HG02642 (cell line): Measurements from ENCODE around the gene GAK.

Experiments
- ATAC-seq: cut with Tn5 transposase; IDR thresholded peaks from one replicate; pipeline ENCODE4 v1.9.1; 2021; ENCODE audit warnings: mild to moderate bottlenecking; ENCODE audit not compliant: unreplicated experiment, poor library complexity

GAK gene

DNA sequence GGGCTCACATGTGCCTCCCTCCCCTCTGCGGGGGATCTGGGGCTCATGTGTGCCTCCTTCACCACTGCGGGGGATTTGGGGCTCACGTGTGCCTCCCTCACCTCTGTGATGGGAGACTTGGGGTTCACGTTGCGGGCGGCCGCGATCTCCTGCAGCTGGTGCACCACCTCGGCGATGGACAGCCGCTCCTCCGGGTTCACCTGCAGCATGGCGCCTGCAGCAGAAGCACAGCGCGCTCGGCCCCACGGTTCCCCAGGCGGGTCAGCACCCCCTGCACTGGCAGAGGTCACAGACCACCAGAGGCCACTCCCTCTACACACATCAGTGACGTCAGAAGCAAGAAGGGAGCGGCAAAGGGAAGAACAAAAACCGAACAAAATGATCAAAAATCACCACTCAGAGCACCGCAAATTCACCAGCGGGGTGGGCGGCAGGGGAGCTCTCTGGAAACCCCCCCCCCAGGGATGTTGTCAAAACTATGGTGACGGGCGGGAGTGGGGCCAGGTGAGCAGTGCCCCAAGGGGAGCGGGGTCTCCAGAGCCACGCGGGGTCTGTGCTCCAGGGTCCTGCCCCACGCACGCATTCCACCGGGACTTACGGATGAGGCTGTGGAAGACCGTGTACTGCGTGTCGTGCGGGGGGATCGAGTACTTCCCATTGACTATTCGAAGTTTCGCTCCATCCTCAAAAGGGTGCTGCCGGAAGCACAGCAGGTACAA, 38.7 kb downstream of the GAK start:
- ATAC-seq, result no peak

GRCh38 chr4:892780-893179, 39.3 kb downstream of the GAK start:
- no peak for ATAC-seq

DNA sequence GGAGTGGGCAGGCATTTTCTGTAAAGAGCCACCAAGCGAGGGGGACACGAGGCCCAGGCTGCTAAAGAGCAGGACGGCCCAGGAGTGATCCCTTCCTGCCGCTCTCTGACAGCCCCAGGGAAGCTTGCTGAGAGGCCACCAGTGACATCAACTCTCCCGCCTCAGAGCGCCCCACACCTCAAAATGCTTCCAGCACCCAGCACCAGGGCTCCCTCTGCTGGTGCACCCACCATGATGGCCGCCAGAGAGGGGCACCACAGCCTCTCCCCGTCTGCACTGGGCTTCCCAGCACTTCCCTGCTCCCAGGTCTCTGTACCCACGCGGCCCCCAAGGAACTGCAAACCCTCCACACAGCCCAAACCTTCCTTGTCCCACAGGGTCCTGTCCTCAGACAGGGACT, 40.4 kb downstream of the GAK start:
- ATAC-seq, result no peak

DNA sequence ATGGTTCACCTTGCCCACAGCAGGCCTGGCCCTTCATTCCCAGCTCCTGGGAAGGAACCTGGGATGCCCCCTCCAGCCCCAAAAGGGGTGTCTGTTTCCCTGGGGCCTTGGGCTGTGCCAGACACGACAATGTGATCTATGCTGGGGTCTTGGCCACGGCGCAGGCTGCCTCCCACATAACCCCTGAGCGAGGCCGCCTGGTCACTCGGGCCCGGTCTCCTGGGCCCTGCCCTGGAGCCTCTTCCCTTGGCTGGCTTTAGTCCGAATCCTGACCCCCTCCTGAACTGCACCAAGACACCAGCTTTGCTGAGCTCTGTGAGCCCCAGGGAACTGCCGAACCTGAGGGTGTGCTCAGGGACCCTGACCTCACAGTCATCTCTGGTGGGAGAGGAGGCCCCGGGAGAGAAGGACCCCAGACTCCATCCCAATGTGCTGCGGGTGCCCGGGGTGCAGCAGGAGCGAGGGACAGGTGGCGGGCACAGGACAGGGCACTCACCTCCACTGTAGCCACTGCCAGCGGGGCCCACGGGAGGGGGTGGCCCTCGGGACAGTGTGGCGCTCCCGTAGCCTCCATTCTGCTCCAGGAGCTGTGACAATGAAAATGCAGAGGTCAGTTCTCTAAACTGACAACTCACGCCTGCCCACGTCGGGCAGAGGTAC, 42.0 kb downstream of the GAK start:
- ATAC-seq, result no peak

GRCh38 chr4:889516-889915, 42.6 kb downstream of the GAK start:
- no peak for ATAC-seq

DNA sequence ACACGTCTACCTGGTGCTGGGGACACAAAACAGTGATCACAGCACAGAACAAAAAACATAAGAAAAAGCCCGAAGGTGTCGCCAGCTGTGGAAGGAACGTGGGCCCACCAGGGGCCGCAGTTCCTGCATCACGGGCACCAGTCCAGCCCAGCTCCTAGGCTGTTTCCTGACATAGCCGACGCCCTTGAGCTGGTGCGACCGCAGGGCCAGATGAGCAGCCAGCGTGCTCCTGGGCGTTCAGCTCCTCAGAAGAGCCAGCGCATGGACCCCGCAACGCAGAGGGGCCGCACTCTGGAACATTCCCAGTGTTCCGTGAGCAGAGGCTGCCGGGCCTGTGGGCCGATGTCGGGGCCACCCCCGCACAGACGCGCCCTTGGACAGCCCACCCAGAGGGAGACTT, 44.1 kb downstream of the GAK start:
- no peak for ATAC-seq

- no peak for ATAC-seq
These were observed 44.9 kb downstream of the GAK start for GRCh38 chr4:887034-887763.

GRCh38 chr4:886244-886643, 45.9 kb downstream of the GAK start:
- no peak for ATAC-seq

DNA sequence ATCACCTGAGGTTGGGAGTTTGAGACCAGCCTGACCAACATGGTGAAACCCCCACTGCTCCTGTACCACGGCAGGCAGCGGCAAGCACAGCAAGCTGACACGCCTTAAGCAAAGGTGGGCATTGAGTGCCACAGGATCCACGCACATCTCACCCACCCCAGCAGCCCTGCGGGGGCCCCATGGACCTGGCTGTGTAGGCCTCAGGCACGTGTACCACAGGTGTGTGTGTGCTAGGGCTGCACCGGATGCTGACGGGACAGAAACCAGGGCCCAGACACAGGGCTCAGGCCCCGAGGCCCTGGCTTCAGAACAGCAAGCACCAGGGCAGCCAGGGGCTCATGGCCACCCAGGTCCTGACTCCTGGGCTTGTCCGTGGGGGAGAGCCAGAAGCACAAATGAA, 46.8 kb downstream of the GAK start:
- no peak for ATAC-seq

DNA sequence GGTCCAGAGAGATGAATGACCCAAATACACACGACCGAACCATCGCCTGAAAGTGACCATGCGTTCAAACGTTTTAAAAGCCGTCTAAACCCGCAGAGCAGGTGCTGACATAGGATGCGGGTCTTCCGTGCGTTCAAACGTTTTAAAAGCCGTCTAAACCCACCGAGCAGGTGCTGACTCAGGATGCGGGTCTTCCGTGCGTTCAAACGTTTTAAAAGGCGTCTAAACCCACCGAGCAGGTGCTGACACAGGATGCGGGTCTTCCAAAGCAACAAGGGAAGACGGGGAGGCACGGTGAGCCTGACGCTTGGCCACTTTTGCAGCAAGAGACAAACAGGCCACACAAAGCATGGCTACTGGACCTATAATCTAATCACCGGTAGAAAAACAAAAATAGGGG, 47.2 kb downstream of the GAK start:
- ATAC-seq, result no peak

DNA sequence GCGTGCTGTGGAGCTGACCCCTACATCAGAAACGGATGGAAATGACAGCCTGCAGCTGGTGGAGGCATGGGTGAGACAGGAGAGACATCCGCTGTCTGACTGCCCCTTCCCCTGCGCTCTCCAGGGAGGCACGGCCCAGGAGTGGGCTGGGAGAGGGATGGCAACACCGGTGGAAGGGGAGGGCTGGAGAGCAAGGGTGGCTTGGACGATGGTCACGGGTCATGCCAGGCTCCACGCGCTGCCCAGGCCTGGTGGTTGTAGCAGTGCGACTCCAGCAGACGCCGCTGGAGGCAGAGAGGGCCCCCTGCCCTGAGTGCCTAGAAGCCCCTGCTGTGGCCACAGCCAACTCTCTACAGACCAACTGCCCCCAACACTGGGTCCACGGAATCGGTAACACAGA, 47.9 kb downstream of the GAK start:
- ATAC-seq, result no peak

DNA sequence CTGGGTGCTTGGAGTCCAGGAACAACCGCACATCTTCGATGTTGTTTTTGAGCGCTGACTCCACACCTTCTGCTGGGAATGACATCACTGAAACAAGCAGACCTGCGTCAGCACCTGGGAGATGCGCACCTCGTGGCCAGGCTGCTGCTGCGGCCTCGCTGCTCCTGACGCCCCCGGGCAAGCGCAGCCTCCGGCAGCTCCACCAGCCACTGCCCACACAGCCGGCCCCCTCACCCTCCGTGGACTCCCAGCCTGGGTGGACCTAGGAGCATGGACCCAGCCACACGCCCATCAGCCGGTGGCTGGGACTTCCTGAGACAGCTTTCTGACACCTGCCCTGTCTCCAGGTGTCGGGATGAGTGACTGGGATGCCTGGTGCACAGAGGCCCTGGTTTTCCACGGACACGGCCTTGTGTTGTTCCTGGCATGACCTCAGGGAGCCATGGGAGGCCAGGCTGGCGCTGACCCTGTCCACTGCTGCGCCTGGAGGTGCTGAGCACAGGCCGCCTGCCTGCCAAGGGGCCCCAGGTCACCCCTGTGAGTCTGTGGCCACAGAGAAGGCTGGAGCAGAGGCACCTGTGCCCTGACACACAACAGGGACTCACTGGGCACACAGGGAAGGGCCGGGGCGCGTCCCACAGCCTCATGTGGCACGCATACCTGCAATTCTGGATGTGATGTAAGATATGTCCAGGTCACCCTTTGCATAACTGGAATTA, 48.6 kb downstream of the GAK start:
- ATAC-seq, result no peak

GRCh38 chr4:882646-883045, 49.5 kb downstream of the GAK start:
- ATAC-seq, result no peak

- ATAC-seq, result no peak
These were observed 50.4 kb downstream of the GAK start for GRCh38 chr4:881709-882108.

DNA sequence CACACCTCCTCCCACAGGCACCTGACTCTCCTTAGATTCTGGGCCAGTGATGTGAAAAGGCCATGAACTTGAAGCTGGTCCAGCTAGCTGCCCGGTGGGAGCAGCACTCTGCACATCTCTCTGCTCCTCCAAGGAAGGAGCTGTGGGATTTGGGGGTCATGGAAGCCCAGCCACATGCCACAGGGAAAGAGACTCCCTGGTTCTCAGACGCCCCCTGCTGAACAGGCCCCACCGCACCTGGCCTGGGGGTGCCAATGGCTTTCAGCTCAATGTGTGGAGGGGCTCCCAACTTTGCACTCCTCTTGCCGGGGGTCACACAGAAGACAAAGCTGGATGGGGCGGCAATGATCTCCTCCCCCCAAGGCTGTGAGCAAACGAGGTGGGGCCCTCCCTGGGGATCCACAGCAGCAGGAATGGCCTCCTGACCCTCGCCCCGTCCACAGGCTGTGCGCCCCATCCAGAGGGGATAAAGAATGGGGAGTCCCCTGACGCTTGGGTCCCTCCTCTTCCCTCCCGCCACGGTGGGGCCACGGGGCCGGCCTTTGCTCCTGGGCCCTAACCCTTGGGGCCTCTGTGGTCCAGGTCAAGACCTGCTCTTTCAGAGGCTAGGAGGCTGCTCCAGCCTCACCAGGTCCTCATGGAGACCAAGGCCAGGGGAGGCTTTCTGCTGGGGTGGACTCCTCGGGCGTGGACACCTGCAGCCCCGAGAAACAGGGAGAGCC, 51.3 kb downstream of the GAK start:
- no peak for ATAC-seq

- ATAC-seq, result no peak
These were observed 52.4 kb downstream of the GAK start for GRCh38 chr4:879729-880077.

- ATAC-seq, result no peak
These were observed 53.1 kb downstream of the GAK start for GRCh38 chr4:878796-879728.

- ATAC-seq, result no peak
These were observed 54.6 kb downstream of the GAK start for GRCh38 chr4:877502-877901.

GRCh38 chr4:876780-877179, 55.3 kb downstream of the GAK start:
- ATAC-seq, result no peak
